H9 (cell line): ENCODE results near the gene SLC12A8. TPM values are rescaled to one million over a fixed set of nuclear protein-coding genes. Genes with fewer than 3 reads are reported as not detected.
A peak's percentile ranks its signal among the peaks of the same experiment; 100 is the strongest.

Experiments used
- DNase-seq: peaks from one replicate; pipeline ENCODE4 v3.0.0-alpha.2; 2017
- H2AFZ ChIP-seq: one replicate; pipeline ENCODE4 v1.6.1; 2013; ENCODE audit warnings: mild to moderate bottlenecking, low read length, control low read depth, moderate library complexity
- H2AK5ac ChIP-seq: 2 replicates; pipeline ENCODE4 v1.6.1; 2013; ENCODE audit warnings: low read length, control low read depth, mixed read lengths; ENCODE audit not compliant: insufficient read length
- H2BK120ac ChIP-seq: one replicate; pipeline ENCODE4 v1.6.1; 2013; ENCODE audit warnings: low read depth, mild to moderate bottlenecking, low read length, control low read depth, inconsistent platforms; ENCODE audit not compliant: poor library complexity, severe bottlenecking
- H2BK12ac ChIP-seq: 2 replicates; pipeline ENCODE4 v1.6.1; 2013; ENCODE audit warnings: low read length, control low read depth, mixed read lengths, low read depth; ENCODE audit not compliant: insufficient read length
- H2BK15ac ChIP-seq: 2 replicates; pipeline ENCODE4 v1.6.1; 2013; ENCODE audit warnings: low read depth, low read length, control low read depth
- H2BK20ac ChIP-seq: one replicate; pipeline ENCODE4 v1.6.1; 2013; ENCODE audit warnings: low read depth, mild to moderate bottlenecking, low read length, control low read depth, inconsistent platforms; ENCODE audit not compliant: poor library complexity, severe bottlenecking
- H2BK5ac ChIP-seq: 2 replicates; pipeline ENCODE4 v1.6.1; 2013; ENCODE audit warnings: low read length, control low read depth, mixed read lengths; ENCODE audit not compliant: insufficient read length
- H3K14ac ChIP-seq: 2 replicates; pipeline ENCODE4 v1.6.1; 2013; ENCODE audit warnings: low read length, control low read depth; ENCODE audit not compliant: insufficient read depth
- H3K18ac ChIP-seq: 2 replicates; pipeline ENCODE4 v1.6.1; 2013; ENCODE audit warnings: low read depth, mild to moderate bottlenecking, mixed read lengths, low read length, control low read depth; ENCODE audit not compliant: insufficient read length
- H3K23ac ChIP-seq: 2 replicates; pipeline ENCODE4 v1.6.1; 2013; ENCODE audit warnings: low read length, control low read depth, mixed read lengths, low read depth; ENCODE audit not compliant: insufficient read length
- H3K23me2 ChIP-seq: 2 replicates; pipeline ENCODE4 v1.6.1; 2013; ENCODE audit warnings: low read depth, mild to moderate bottlenecking, mixed read lengths, low read length, control low read depth; ENCODE audit not compliant: insufficient read length, poor library complexity, severe bottlenecking
- H3K27ac ChIP-seq: 2 replicates; pipeline ENCODE4 v1.5.1; 2013; ENCODE audit warnings: low read length, control low read depth, mixed read lengths, low read depth; ENCODE audit not compliant: insufficient read length
- H3K27me3 ChIP-seq: 2 replicates; pipeline ENCODE4 v1.6.1; 2013; ENCODE audit warnings: low read length, control low read depth, inconsistent platforms; ENCODE audit not compliant: insufficient read depth
- H3K4ac ChIP-seq: 2 replicates; pipeline ENCODE4 v1.6.1; 2013; ENCODE audit warnings: low read depth, mild to moderate bottlenecking, control low read depth, inconsistent platforms, low read length, moderate library complexity
- H3K4me1 ChIP-seq: 2 replicates; pipeline ENCODE4 v1.6.1; 2013; ENCODE audit warnings: low read length, control low read depth, inconsistent platforms; ENCODE audit not compliant: insufficient read depth
- H3K4me2 ChIP-seq: 2 replicates; pipeline ENCODE4 v1.6.1; 2013; ENCODE audit warnings: low read length, control low read depth, mixed read lengths; ENCODE audit not compliant: insufficient read length, insufficient read depth
- H3K56ac ChIP-seq: 2 replicates; pipeline ENCODE4 v1.6.1; 2013; ENCODE audit warnings: low read depth, mild to moderate bottlenecking, mixed read lengths, low read length, control low read depth; ENCODE audit not compliant: insufficient read length
- H3K79me1 ChIP-seq: 2 replicates; pipeline ENCODE4 v1.6.1; 2013; ENCODE audit warnings: low read depth, mild to moderate bottlenecking, moderate library complexity, low read length, control low read depth, inconsistent platforms; ENCODE audit not compliant: insufficient read depth, poor library complexity, severe bottlenecking
- H3K79me2 ChIP-seq: 2 replicates; pipeline ENCODE4 v1.6.1; 2013; ENCODE audit warnings: low read length, control low read depth, inconsistent platforms; ENCODE audit not compliant: insufficient read depth
- H3K9ac ChIP-seq: 2 replicates; pipeline ENCODE4 v1.6.1; 2013; ENCODE audit warnings: low read length, control low read depth, mixed read lengths; ENCODE audit not compliant: insufficient read length; ENCODE audit errors: extremely low read depth
- H3K9me3 ChIP-seq: one replicate; pipeline ENCODE4 v1.6.1; 2013; ENCODE audit warnings: low read depth, low read length, inconsistent platforms; ENCODE audit not compliant: control insufficient read depth
- H3T11ph ChIP-seq: one replicate; pipeline ENCODE4 v1.6.1; 2013; ENCODE audit warnings: mild to moderate bottlenecking, low read length, control low read depth, inconsistent platforms
- H4K20me1 ChIP-seq: one replicate; pipeline ENCODE4 v1.6.1; 2013; ENCODE audit not compliant: control insufficient read depth, insufficient read length, insufficient read depth
- H4K5ac ChIP-seq: 2 replicates; pipeline ENCODE4 v1.6.1; 2013; ENCODE audit warnings: low read depth, mild to moderate bottlenecking, mixed read lengths, low read length, control low read depth; ENCODE audit not compliant: insufficient read length
- H4K8ac ChIP-seq: replicated peaks from 2 replicates; pipeline ENCODE4 v1.6.1; 2013; ENCODE audit warnings: low read length, control low read depth, mixed read lengths, low read depth; ENCODE audit not compliant: insufficient read length
- H4K91ac ChIP-seq: 2 replicates; pipeline ENCODE4 v1.6.1; 2013; ENCODE audit warnings: low read depth, mild to moderate bottlenecking, moderate library complexity, mixed read lengths, low read length, control low read depth; ENCODE audit not compliant: insufficient read length
- H3K27ac Mint-ChIP-seq, 3 experiments: 2 replicates in 2 of 3; 3 replicates in 1 of 3; pipeline ENCODE4 v1.8.0; 2020 to 2021; ENCODE audit warnings: mixed read lengths in 3 of 3, mild to moderate bottlenecking in 1 of 3, moderate library complexity in 1 of 3
- H3K27me3 Mint-ChIP-seq: 2 replicates; pipeline ENCODE4 v1.8.0; 2021; ENCODE audit warnings: low read depth, mild to moderate bottlenecking, moderate library complexity, mixed read lengths
- H3K36me3 Mint-ChIP-seq, 3 experiments: 2 replicates in 2 of 3; 3 replicates in 1 of 3; pipeline ENCODE4 v1.8.0; 2020 to 2021; ENCODE audit warnings: low read depth in 3 of 3, mixed read lengths in 3 of 3; ENCODE audit not compliant: insufficient read depth in 1 of 3
- H3K4me1 Mint-ChIP-seq, 2 experiments: 2 replicates each; pipeline ENCODE4 v1.8.0; 2020; ENCODE audit warnings: mixed read lengths in 2 of 2
- H3K4me3 Mint-ChIP-seq, 2 experiments: 2 replicates in 1 of 2; 3 replicates in 1 of 2; pipeline ENCODE4 v1.8.0; 2020 to 2021; ENCODE audit warnings: mild to moderate bottlenecking in 2 of 2, mixed read lengths in 2 of 2, moderate library complexity in 1 of 2
- H3K9me3 Mint-ChIP-seq, 2 experiments: 2 replicates in 1 of 2; 3 replicates in 1 of 2; pipeline ENCODE4 v1.8.0; 2020; ENCODE audit warnings: mild to moderate bottlenecking in 2 of 2, mixed read lengths in 2 of 2, moderate library complexity in 1 of 2
- WGBS: extraction: QIAGEN DNeasy Blood & Tissue Kit; methylation state at CpG from one replicate; pipeline ENCODE4 v1.1.7; 2013; ENCODE audit warnings: missing lambda C conversion rate, low lambda C conversion rate, mixed read lengths; ENCODE audit not compliant: insufficient read length; ENCODE audit errors: extremely low coverage; 5-methylcytosine and 5-hydroxymethylcytosine counted together
- total RNA-seq: library from RNA; stranded (reverse); gene quantifications from 2 replicates; pipeline ENCODE4 v1.2.1, GENCODE V29; 2021
- TF ChIP-seq, protein P1 (sequence below): fragments of 200-600 bp; sonication (generic); conservative IDR thresholded peaks from 3 replicates; pipeline ENCODE4 v1.8.0; 2021; ENCODE audit warnings: antibody characterized with exemption, mild to moderate bottlenecking

Gene SLC12A8
- total RNA-seq, 1 experiment from 2014 or later = 8.2 TPM

DNA sequence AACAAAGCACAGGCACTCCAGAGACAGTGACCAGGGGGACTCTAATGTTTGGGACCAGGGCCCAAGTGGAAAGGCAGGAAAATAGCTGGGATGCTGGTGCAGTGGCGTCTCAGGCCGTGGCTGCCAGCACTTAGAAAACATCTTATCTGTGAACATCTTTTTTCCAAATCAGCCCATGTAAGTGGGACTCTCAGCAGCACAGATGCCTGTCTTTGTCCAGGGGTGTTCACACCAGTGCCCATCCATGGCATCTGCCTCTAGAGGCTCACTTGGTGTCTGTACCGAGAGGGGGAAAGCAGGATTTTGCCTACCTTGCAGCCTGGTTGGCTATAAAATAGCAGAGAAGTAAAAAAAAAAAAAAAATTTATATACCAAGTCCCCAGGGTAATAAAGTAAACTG is 26.7 kb downstream of the SLC12A8 start:
- peaks cover 0 to 3% of the 10 kb centered on the region in 2 experiments; a peak in 1 of 5 replicates for H3K9me3 Mint-ChIP-seq
- no peak overlapping the region for H3K4me2 ChIP-seq
- H3K23ac ChIP-seq = no peak overlapping the region
- H2AFZ ChIP-seq = no peak overlapping the region
- H3K4me1 Mint-ChIP-seq = peaks cover 47 to 48% of the 10 kb centered on the region in 2 experiments
- no peaks in the 10 kb centered on the region for H4K20me1 ChIP-seq
- H3K27ac Mint-ChIP-seq = peak overlapping the region in 2 of 3 experiments; percentile 1 to 56; a peak in 3 of 7 replicates
- no peak for DNase-seq
- no peaks in the 10 kb centered on the region for H3K27me3 ChIP-seq
- no peaks in the 10 kb centered on the region for H3K27me3 Mint-ChIP-seq
- H4K91ac ChIP-seq = no peak overlapping the region
- no peak overlapping the region for H3K56ac ChIP-seq
- H3K27ac ChIP-seq = no peak overlapping the region
- H3K18ac ChIP-seq = no peak overlapping the region
- H3K9ac ChIP-seq = no peak overlapping the region
- H3K79me2 ChIP-seq = no peaks in the 10 kb centered on the region
- no peak overlapping the region for H3K4ac ChIP-seq
- H2BK20ac ChIP-seq = no peak overlapping the region
- no peak overlapping the region for H4K8ac ChIP-seq
- no CpG with 5 or more reads among the region's 3 CpGs for WGBS
- no peak overlapping the region for H2AK5ac ChIP-seq
- H3K79me1 ChIP-seq = no peaks in the 10 kb centered on the region
- no peaks in the 10 kb centered on the region for H3K23me2 ChIP-seq
- TF ChIP-seq, protein P1, sequence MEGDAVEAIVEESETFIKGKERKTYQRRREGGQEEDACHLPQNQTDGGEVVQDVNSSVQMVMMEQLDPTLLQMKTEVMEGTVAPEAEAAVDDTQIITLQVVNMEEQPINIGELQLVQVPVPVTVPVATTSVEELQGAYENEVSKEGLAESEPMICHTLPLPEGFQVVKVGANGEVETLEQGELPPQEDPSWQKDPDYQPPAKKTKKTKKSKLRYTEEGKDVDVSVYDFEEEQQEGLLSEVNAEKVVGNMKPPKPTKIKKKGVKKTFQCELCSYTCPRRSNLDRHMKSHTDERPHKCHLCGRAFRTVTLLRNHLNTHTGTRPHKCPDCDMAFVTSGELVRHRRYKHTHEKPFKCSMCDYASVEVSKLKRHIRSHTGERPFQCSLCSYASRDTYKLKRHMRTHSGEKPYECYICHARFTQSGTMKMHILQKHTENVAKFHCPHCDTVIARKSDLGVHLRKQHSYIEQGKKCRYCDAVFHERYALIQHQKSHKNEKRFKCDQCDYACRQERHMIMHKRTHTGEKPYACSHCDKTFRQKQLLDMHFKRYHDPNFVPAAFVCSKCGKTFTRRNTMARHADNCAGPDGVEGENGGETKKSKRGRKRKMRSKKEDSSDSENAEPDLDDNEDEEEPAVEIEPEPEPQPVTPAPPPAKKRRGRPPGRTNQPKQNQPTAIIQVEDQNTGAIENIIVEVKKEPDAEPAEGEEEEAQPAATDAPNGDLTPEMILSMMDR = no peak
- H3K4me1 ChIP-seq = peaks cover 4% of the 10 kb centered on the region; the same call in 1 of the 2 replicates
- H3K36me3 Mint-ChIP-seq = peaks cover 17 to 21% (median 21%) of the 10 kb centered on the region in 3 experiments
- H4K5ac ChIP-seq = no peak overlapping the region
- H3K9me3 ChIP-seq = no peaks in the 10 kb centered on the region
- H2BK5ac ChIP-seq = no peak overlapping the region
- H3K4me3 Mint-ChIP-seq = no peak overlapping the region
- no peak overlapping the region for H3T11ph ChIP-seq
- no peak overlapping the region for H2BK12ac ChIP-seq
- H2BK15ac ChIP-seq = no peak overlapping the region
- H2BK120ac ChIP-seq = no peak overlapping the region
- H3K14ac ChIP-seq = no peak overlapping the region
